GM18526 (cell line): ENCODE results near the gene LLGL2.

Source experiments
- POLR2A ChIP-seq: IDR thresholded peaks from 3 replicates; pipeline ENCODE4 v1.6.1; 2011; ENCODE audit not compliant: insufficient read length; ENCODE audit errors: extremely low read depth

Gene LLGL2

DNA sequence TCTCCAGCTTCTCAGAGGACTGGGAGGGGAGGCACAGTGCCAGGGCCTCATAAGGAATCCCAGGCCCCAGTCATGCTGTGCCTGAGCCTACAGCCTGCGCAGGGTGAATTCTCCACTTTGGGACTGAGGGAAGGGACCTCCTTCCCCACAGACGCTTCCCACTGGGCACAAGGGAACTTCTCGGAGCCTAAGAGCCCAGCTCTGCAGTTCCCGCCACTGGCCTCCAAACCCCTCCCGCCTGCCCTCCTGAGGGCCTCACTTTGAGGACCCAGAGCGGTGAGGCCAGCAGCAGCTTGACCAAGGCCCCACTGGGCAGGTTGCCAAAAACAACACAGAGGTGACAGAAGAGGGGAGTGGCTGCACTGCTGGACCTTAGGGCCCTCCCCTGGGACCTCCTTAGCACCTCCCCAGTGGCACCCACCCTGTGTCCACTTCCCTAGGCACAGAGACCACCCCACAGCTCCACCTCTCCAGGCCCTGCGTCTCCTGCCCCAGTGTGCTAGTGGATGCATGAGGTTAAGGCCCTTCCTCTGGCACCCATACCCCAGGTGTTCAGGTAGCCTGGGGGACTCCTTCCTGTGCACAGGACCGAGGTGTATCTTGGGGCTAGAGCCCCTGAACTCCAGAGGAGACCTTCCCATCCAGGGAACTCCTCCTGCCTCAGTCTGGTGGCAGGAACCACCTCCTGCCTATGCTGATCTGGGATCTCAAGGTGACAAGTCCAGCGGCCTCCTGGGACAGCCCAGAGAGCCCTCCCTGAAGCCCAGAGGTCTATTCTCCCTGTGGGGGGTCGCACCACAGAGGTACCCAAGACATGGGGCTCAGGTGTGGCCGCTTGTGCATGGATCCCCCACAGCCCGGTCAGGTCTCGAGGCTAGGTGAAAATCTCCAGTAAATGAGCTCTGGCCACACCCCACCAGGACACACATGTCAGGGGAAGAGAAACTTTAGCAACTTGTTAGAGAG is 13.6 kb upstream of the LLGL2 start:
- no peak for TF ChIP-seq POLR2A

- TF ChIP-seq POLR2A: no peak
Observed at GRCh38 chr17:75512926-75513640, 12.4 kb upstream of the LLGL2 start.

- TF ChIP-seq POLR2A: no peak
Observed at GRCh38 chr17:75513641-75514000, 11.9 kb upstream of the LLGL2 start.

- TF ChIP-seq POLR2A: no peak
Observed at GRCh38 chr17:75514299-75514918, 11.1 kb upstream of the LLGL2 start.

DNA sequence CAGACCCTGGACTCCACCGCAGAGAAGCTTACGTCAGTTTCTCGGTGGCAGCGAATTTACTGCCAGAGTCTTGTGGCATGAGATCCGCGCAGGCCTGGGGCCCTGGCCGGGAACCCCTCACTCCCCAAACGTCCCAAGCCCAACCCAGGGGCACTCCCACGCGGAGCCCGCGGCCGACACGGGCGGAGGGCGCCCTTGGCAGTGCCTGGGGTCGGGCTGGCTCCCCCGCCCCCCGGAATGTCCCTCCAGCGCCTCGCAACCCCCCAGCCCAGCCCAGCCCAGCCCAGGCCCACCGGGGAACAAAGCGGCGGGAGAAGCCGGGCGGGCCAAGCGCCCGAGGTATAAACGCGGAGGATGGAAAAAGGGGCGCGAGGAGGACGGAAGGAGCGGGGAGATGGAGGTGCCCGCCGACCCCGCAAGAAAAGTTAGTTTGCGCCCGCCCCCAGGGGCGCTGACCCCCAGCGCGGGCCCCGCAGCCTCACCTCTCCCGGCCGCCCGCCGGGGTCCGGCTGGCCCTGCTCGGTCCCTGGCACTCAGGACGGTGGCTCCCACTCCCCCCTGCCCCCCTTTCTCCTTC is 10.5 kb upstream of the LLGL2 start:
- no peak for TF ChIP-seq POLR2A

DNA sequence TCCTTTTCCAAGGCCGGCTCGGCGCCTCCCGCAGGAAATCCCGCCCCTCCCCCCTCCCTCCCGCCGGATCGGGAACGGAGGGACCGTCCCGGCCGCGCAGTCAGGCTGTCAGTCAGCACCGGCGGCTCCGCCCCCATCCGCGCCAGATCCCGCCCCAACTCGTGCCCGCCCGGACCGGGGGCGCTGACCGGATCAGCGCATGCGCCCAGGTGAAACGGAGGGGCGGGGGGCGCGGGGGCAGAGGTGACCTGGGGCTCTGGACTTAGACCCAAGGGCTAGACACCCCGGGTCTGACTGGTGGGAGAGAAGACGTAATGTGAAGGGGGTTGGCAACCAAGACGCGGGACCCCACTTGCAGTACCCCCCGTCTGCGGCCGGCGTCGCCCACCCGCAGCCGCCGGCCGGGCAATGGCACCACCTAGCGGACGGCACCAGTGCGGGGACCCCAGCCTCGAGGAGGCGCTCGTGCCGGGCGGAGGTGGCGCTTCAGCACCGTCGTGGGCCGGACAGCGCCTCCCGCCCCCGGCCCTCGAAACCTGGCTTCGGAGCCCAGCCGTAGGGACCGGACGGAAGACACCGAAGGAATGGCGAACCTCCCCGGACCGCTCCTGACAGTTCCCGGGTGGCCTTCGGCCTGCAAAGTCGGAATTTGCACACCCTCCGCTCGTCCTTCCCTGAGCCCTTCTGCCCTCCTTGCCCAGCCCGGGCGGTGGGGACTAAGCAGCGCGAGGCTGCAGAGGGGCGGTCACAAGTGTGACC is 9.8 kb upstream of the LLGL2 start, which contains the start of gene CASKIN2:
TSS of gene CASKIN2 (minus strand) at position 42 of the 759 bp plus-strand sequence. CDS start 1,733 bp downstream, outside the sequence.
- no peak for TF ChIP-seq POLR2A

DNA sequence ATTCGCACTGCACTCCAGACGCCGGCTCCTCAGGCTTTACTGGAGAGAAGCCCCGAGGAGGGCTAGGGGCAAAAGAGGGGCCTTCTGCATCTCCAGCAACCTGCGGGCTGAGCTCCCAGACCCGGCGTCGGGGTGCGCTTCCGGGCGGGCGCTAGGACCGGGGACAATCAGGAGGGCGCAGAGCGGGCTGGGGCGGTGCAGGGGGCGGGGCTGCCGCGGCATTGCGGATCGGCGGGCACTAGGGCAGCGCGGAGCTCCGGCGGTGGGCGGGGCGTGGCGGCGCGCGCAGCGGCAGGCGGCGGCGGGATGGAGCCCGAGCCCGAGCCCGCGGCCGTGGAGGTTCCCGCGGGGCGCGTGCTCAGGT is 9.3 kb upstream of the LLGL2 start, which contains the start of gene TSEN54:
TSS of gene TSEN54 (plus strand) at position 274 of the 364 bp plus-strand sequence. CDS start at position 307, 33 bp downstream.
- TF ChIP-seq POLR2A: peak; percentile 45

DNA sequence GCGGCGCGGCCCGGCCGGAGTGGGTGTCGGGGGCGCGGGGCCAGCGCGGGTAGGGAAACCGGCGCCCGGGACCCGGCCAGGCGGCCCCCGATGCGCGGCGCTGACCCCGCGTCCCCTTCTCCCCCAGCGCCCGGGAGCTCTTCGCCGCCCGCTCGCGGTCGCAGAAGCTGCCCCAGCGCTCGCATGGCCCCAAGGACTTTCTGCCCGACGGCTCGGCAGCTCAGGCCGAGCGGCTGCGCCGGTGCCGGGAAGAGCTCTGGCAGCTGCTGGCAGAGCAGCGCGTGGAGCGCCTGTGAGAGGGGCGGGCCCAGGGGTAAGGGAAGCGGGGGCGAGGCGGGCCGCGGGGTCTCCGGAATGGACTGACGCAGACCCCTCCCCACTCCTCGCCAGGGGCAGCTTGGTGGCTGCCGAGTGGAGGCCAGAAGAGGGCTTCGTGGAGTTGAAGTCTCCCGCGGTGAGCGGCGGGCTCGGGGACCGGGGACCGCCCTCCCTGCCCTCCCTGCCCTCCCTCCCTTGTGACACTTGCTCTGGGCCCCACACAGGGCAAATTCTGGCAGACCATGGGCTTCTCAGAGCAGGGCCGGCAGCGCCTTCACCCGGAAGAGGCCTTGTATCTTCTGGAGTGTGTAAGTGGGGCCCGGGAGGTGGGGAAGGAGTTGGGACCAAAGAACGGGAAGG is 8.7 kb upstream of the LLGL2 start:
- no peak for TF ChIP-seq POLR2A

- no peak for TF ChIP-seq POLR2A
Observed at GRCh38 chr17:75517297-75517865, 8.1 kb upstream of the LLGL2 start.

- no peak for TF ChIP-seq POLR2A
Observed at GRCh38 chr17:75518201-75518600, 7.3 kb upstream of the LLGL2 start.

DNA sequence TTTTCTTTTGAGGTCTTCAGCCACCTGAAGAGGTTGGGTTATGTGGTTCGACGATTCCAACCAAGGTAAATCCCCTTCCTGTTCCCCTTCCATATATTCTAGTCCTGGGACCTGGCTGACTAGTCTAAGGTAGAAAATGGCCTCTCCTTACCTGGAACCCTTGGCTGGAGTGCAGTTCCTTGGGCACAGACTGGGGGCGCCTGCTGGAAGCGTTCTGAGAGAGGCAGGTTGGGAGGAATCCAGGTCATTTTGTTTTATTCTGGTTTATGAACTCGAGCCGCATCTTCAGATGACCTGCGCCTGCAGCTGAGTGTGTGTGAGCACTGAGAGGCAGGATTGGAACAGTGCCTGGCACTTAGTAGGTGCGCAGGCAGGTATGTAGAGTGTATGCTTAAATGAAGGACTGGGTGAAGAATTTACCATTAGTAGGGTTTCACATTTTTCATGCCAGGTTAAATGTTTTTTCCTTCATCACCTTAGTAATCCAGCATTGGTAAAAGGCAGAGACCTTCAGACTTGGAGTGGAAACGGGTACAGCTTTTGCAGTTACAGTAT is 6.4 kb upstream of the LLGL2 start:
- TF ChIP-seq POLR2A: no peak

DNA sequence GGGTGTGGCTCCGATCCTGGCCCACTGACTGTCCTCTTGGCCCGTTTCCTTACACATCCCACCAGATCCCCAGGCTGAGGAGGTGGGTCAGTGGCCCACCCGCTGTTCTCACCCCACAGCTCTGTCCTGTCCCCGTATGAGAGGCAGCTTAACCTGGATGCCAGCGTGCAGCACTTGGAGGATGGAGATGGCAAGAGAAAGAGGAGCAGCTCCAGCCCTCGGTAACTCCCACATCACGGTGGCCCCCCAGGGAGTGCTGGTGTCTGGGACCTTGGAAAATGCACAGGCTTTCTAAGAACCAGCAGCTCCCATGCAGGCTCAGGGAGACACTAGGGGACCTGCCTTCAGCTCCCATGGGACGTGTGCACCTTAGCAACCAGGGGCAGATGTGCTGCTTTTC is 4.2 kb upstream of the LLGL2 start:
- TF ChIP-seq POLR2A: no peak

- no peak for TF ChIP-seq POLR2A
Observed at GRCh38 chr17:75521951-75522727, 3.4 kb upstream of the LLGL2 start.
